WI38 (cell line): ENCODE results near the gene LRGUK.

ENCODE experiments used
- H3K4me3 ChIP-seq: 2 replicates; pipeline ENCODE4 v1.5.1; 2011; ENCODE audit warnings: low read depth, mild to moderate bottlenecking, control low read depth, low read length
- CTCF ChIP-seq: IDR thresholded peaks from 2 replicates; pipeline ENCODE4 v1.5.1; 2012; ENCODE audit warnings: low read depth, mild to moderate bottlenecking, control low read depth, low read length

LRGUK gene

GRCh38 chr7:134312717-134313116 lies 185.6 kb downstream of the LRGUK start:
- no peak overlapping the region for H3K4me3 ChIP-seq
- TF ChIP-seq CTCF: no peak

- no peak for TF ChIP-seq CTCF
- no peak overlapping the region for H3K4me3 ChIP-seq
Measured at GRCh38 chr7:134313543-134313942, 186.4 kb downstream of the LRGUK start.
